Esophagus (tissue), 2 donors: ENCODE data around the gene YTHDF1. TPM values are rescaled to one million over a fixed set of nuclear protein-coding genes. Genes with fewer than 3 reads are reported as not detected.

Experiments used
- H3K27ac ChIP-seq, 2 donors: one replicate each; pipeline ENCODE4 v1.5.1; 2013; ENCODE audit warnings: low read depth in 2 of 2, mild to moderate bottlenecking in 2 of 2, inconsistent platforms in 1 of 2, low read length in 1 of 2, moderate library complexity in 1 of 2
- H3K27me3 ChIP-seq, 2 donors: one replicate each; pipeline ENCODE4 v1.6.1; 2013; ENCODE audit warnings: low read length in 2 of 2, control low read depth in 1 of 2, mild to moderate bottlenecking in 1 of 2; ENCODE audit not compliant: insufficient read depth in 2 of 2, control insufficient read depth in 1 of 2
- H3K36me3 ChIP-seq, 2 donors: one replicate each; pipeline ENCODE4 v1.6.1; 2013; ENCODE audit warnings: low read length in 1 of 2; ENCODE audit not compliant: control insufficient read depth in 2 of 2, insufficient read depth in 2 of 2
- H3K4me1 ChIP-seq, 2 donors: one replicate each; pipeline ENCODE4 v1.6.1; 2013; ENCODE audit warnings: low read length in 1 of 2; ENCODE audit not compliant: control insufficient read depth in 2 of 2, insufficient read depth in 2 of 2
- H3K4me3 ChIP-seq, 2 donors: one replicate each; pipeline ENCODE4 v1.5.1; 2013; ENCODE audit warnings: low read length in 2 of 2, mild to moderate bottlenecking in 2 of 2, low read depth in 1 of 2, moderate library complexity in 1 of 2
- H3K9me3 ChIP-seq, 2 donors: one replicate each; pipeline ENCODE4 v1.6.1; 2013; ENCODE audit warnings: mild to moderate bottlenecking in 2 of 2, low read depth in 1 of 2, low read length in 1 of 2, moderate library complexity in 1 of 2; ENCODE audit not compliant: control insufficient read depth in 2 of 2, insufficient read depth in 1 of 2
- WGBS, 2 donors: extraction: QIAGEN DNeasy Blood & Tissue Kit; methylation state at CpG; one replicate each; pipeline ENCODE4 v1.1.7; 2013; 5-methylcytosine and 5-hydroxymethylcytosine counted together
- polyA plus RNA-seq, 2 donors: library from polyadenylated mRNA; stranded (reverse); fragments of 200-250 nt; gene quantifications; one replicate each; pipeline ENCODE4 v1.2.3, GENCODE V29; 2013
- donor health status: healthy with polysubstance abuse.
- donor health status: Bipolar disorder and iron deficiency.

YTHDF1 gene
- polyA plus RNA-seq, 2 donors: 13.1 to 15.7 TPM

GRCh38 chr20:63167918-63168520 lies 47.9 kb downstream of the YTHDF1 start:
- Histone ChIP-seq H3K4me3 (no peak overlapping the region), H3K36me3 (no peaks in the 10 kb centered on the region), H3K27me3 (no peaks in the 10 kb centered on the region), H3K27ac (no peak overlapping the region), H3K9me3 (no peaks in the 10 kb centered on the region), H3K4me1 (no peaks in the 10 kb centered on the region)
- 66 to 75% methylated on average over 19 to 23 of the region's 23 CpGs for WGBS, 2 donors

GRCh38 chr20:63167026-63167917 lies 48.7 kb downstream of the YTHDF1 start:
- Histone ChIP-seq H3K9me3 (no peaks in the 10 kb centered on the region), H3K27ac (no peak overlapping the region), H3K4me1 (no peaks in the 10 kb centered on the region), H3K4me3 (no peak overlapping the region), H3K36me3 (no peaks in the 10 kb centered on the region), H3K27me3 (no peaks in the 10 kb centered on the region)
- 61 to 63% methylated on average over 24 of the region's 24 CpGs for WGBS, 2 donors

- Histone ChIP-seq H3K27me3 (no peaks in the 10 kb centered on the region), H3K36me3 (no peaks in the 10 kb centered on the region), H3K27ac (no peak overlapping the region), H3K4me1 (no peaks in the 10 kb centered on the region), H3K4me3 (no peak overlapping the region), H3K9me3 (no peaks in the 10 kb centered on the region)
- WGBS, 2 donors: 90 to 92% methylated on average over 26 of the region's 26 CpGs
These were observed 49.5 kb downstream of the YTHDF1 start for GRCh38 chr20:63166193-63167020.

GRCh38 chr20:63165356-63166192 lies 50.4 kb downstream of the YTHDF1 start:
- no peaks in the 10 kb centered on the region for H3K4me1 ChIP-seq

GRCh38 chr20:63164484-63165355 lies 51.2 kb downstream of the YTHDF1 start:
- 66 to 67% methylated on average over 20 to 24 of the region's 24 CpGs for WGBS, 2 donors

More at GRCh38 chr20:63165356-63166192, 50.4 kb downstream of the YTHDF1 start:
- Histone ChIP-seq H3K36me3 (no peaks in the 10 kb centered on the region), H3K27ac (no peak overlapping the region), H3K9me3 (no peaks in the 10 kb centered on the region), H3K27me3 (no peaks in the 10 kb centered on the region), H3K4me3 (no peak overlapping the region)
- whole genome bisulfite sequencing, 2 donors: 89% methylated on average over 25 of the region's 25 CpGs

GRCh38 chr20:63163596-63164483 lies 52.1 kb downstream of the YTHDF1 start:
- no peaks in the 10 kb centered on the region for H3K27me3 ChIP-seq
- WGBS, 2 donors: 53 to 54% methylated on average over 17 of the region's 17 CpGs

More at GRCh38 chr20:63164484-63165355, 51.2 kb downstream of the YTHDF1 start:
- H3K4me3 ChIP-seq: no peak overlapping the region
- no peaks in the 10 kb centered on the region for H3K36me3 ChIP-seq
- no peaks in the 10 kb centered on the region for H3K9me3 ChIP-seq
- no peaks in the 10 kb centered on the region for H3K27me3 ChIP-seq
- H3K4me1 ChIP-seq: no peaks in the 10 kb centered on the region
- H3K27ac ChIP-seq: no peak overlapping the region

GRCh38 chr20:63163171-63163570 lies 52.8 kb downstream of the YTHDF1 start:
- Histone ChIP-seq H3K27me3 (no peaks in the 10 kb centered on the region), H3K9me3 (no peaks in the 10 kb centered on the region), H3K36me3 (no peaks in the 10 kb centered on the region), H3K4me1 (no peaks in the 10 kb centered on the region), H3K27ac (no peak overlapping the region), H3K4me3 (no peak overlapping the region)
- WGBS, 2 donors: 68 to 72% methylated on average over 6 of the region's 6 CpGs

More at GRCh38 chr20:63163596-63164483, 52.1 kb downstream of the YTHDF1 start:
- H3K36me3 ChIP-seq: no peaks in the 10 kb centered on the region
- H3K4me1 ChIP-seq: no peaks in the 10 kb centered on the region
- H3K9me3 ChIP-seq: no peaks in the 10 kb centered on the region
- no peak overlapping the region for H3K4me3 ChIP-seq
- H3K27ac ChIP-seq: no peak overlapping the region
